A673 (cell line): ENCODE data around the gene SHC4.

Source experiments
- EZH2 ChIP-seq: fragments of 200-600 bp; sonication (generic); IDR thresholded peaks from 2 replicates; pipeline ENCODE4 v1.6.1; 2017; ENCODE audit warnings: borderline replicate concordance, low read depth, mild to moderate bottlenecking, mixed read lengths, antibody characterized with exemption, low read length; ENCODE audit not compliant: poor library complexity, severe bottlenecking
- TF ChIP-seq, protein P1 (sequence below): fragments of 300-800, 200-600 bp; sonication (generic); conservative IDR thresholded peaks from 2 replicates; pipeline ENCODE4 v1.5.1; 2017; ENCODE audit warnings: low read depth, mild to moderate bottlenecking, antibody characterized with exemption, low read length, moderate library complexity, mixed read lengths

DNA sequence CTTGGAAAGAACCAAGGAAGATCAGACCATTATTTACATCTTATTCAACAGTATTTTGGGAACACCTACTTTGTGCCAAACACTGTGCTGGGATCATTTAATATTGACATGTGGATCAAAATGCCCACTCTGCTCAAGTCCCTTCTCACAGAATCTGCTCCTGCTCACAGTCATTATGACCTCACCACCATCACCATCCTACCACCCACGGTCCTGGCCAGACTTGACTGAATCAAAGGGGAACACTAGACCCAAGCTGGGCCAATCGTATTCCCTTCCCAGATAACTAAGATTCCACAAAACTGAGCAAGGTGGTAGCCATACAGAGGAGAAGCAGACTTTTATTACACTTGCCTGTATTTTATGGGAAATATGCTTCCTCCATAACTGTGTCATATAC is 149.4 kb downstream of the SHC4 start:
- TF ChIP-seq, protein P1, sequence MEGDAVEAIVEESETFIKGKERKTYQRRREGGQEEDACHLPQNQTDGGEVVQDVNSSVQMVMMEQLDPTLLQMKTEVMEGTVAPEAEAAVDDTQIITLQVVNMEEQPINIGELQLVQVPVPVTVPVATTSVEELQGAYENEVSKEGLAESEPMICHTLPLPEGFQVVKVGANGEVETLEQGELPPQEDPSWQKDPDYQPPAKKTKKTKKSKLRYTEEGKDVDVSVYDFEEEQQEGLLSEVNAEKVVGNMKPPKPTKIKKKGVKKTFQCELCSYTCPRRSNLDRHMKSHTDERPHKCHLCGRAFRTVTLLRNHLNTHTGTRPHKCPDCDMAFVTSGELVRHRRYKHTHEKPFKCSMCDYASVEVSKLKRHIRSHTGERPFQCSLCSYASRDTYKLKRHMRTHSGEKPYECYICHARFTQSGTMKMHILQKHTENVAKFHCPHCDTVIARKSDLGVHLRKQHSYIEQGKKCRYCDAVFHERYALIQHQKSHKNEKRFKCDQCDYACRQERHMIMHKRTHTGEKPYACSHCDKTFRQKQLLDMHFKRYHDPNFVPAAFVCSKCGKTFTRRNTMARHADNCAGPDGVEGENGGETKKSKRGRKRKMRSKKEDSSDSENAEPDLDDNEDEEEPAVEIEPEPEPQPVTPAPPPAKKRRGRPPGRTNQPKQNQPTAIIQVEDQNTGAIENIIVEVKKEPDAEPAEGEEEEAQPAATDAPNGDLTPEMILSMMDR = no peak
- no peak for TF ChIP-seq EZH2
